Natural killer cell (primary cell): ENCODE data around the gene KRTAP20-4. TPM values are rescaled to one million over a fixed set of nuclear protein-coding genes. Genes with fewer than 3 reads are reported as not detected.

Experiments
- ATAC-seq, 3 donors: fragments of 150-1000 bp in 2 of 3; fragments of 200-7000 bp in 1 of 3; cut with Tn5 transposase; 1 replicate in 1 of 3; 2 replicates in 2 of 3; pipeline ENCODE4 v1.10.0; 2021; ENCODE audit warnings: mild to moderate bottlenecking in 2 of 3, moderate library complexity in 2 of 3
- DNase-seq, 2 donors: peaks; one replicate each; pipeline versions ENCODE4 v3.0.0 to v3.0.0-alpha.2; 2013 to 2021; ENCODE audit warnings: mixed read lengths in 1 of 2
- H3K27ac ChIP-seq: one replicate; pipeline ENCODE4 v1.5.1; 2013; ENCODE audit warnings: mild to moderate bottlenecking, low read length
- H3K27me3 ChIP-seq: one replicate; pipeline ENCODE4 v1.6.1; 2013; ENCODE audit warnings: low read length; ENCODE audit not compliant: control insufficient read depth, insufficient read depth
- H3K36me3 ChIP-seq: one replicate; pipeline ENCODE4 v1.6.1; 2013; ENCODE audit warnings: low read length; ENCODE audit not compliant: control insufficient read depth, insufficient read depth
- H3K4me1 ChIP-seq: one replicate; pipeline ENCODE4 v1.6.1; 2013; ENCODE audit warnings: low read length; ENCODE audit not compliant: control insufficient read depth, insufficient read depth
- H3K4me3 ChIP-seq: one replicate; pipeline ENCODE4 v1.5.1; 2013; ENCODE audit warnings: low read length
- H3K9me3 ChIP-seq: one replicate; pipeline ENCODE4 v1.6.1; 2013; ENCODE audit warnings: low read length; ENCODE audit not compliant: control insufficient read depth, insufficient read depth
- H3K27ac Mint-ChIP-seq, 2 donors: one replicate each; pipeline ENCODE4 v1.8.0; 2022; ENCODE audit warnings: mild to moderate bottlenecking in 2 of 2, mixed read lengths in 2 of 2, moderate library complexity in 1 of 2
- H3K27me3 Mint-ChIP-seq, 2 donors: one replicate each; pipeline ENCODE4 v1.8.0; 2022; ENCODE audit warnings: low read depth in 2 of 2, mixed read lengths in 2 of 2
- H3K36me3 Mint-ChIP-seq: one replicate; pipeline ENCODE4 v1.8.0; 2022; ENCODE audit warnings: mixed read lengths
- H3K4me1 Mint-ChIP-seq, 2 donors: one replicate each; pipeline ENCODE4 v1.8.0; 2022; ENCODE audit warnings: mixed read lengths in 2 of 2
- H3K4me3 Mint-ChIP-seq: one replicate; pipeline ENCODE4 v1.8.0; 2022; ENCODE audit warnings: mild to moderate bottlenecking, moderate library complexity, mixed read lengths
- H3K9me3 Mint-ChIP-seq, 2 donors: one replicate each; pipeline ENCODE4 v1.8.0; 2022; ENCODE audit warnings: mixed read lengths in 2 of 2
- WGBS: methylation state at CpG from one replicate; pipeline ENCODE4 v1.1.7; 2013; ENCODE audit warnings: missing lambda C conversion rate; ENCODE audit not compliant: insufficient coverage; 5-methylcytosine and 5-hydroxymethylcytosine counted together
- intact Hi-C: fragments of 100-400 bp; cut with micrococcal nuclease; formaldehyde crosslinking; loops from one replicate; pipeline ENCODE4 v1.14.2; 2022
- total RNA-seq, 4 donors: library from RNA; stranded (reverse); fragments of 120-200 nt in 1 of 4; gene quantifications; one replicate each; pipeline versions ENCODE4 v1.2.3 to v1.2.4, GENCODE V29; 2013 to 2022
- TF ChIP-seq, protein P1 (sequence below): fragments of 200-600 bp; IDR thresholded peaks from one replicate; pipeline ENCODE4 v1.8.0; 2022; ENCODE audit warnings: antibody characterized with exemption

KRTAP20-4 gene
- total RNA-seq, 3 donors from 2014 or later (not counting 1 experiment from before 2014, with no cell fraction given) = not detected

GRCh38 chr21:30625449-30626165 is 5.2 kb downstream of the KRTAP20-4 start:
- DNase-seq (no peak), ATAC-seq (no peak)
- Histone ChIP-seq H3K4me3 (no peak overlapping the region), H3K4me1 (no peaks in the 10 kb centered on the region), H3K36me3 (no peaks in the 10 kb centered on the region), H3K27me3 (no peaks in the 10 kb centered on the region), H3K9me3 (peaks cover 16% of the 10 kb centered on the region), H3K27ac (no peak overlapping the region)
- Mint-ChIP-seq H3K27me3 (no peaks in the 10 kb centered on the region), H3K9me3 (peaks cover 3 to 10% of the 10 kb centered on the region in 2 donors), H3K36me3 (peaks cover 9% of the 10 kb centered on the region), H3K27ac (no peak overlapping the region), H3K4me1 (no peaks in the 10 kb centered on the region), H3K4me3 (no peak overlapping the region)
- WGBS = 81% methylated on average over 4 of the region's 4 CpGs
- intact Hi-C loops = no loop called here
- TF ChIP-seq, protein P1, sequence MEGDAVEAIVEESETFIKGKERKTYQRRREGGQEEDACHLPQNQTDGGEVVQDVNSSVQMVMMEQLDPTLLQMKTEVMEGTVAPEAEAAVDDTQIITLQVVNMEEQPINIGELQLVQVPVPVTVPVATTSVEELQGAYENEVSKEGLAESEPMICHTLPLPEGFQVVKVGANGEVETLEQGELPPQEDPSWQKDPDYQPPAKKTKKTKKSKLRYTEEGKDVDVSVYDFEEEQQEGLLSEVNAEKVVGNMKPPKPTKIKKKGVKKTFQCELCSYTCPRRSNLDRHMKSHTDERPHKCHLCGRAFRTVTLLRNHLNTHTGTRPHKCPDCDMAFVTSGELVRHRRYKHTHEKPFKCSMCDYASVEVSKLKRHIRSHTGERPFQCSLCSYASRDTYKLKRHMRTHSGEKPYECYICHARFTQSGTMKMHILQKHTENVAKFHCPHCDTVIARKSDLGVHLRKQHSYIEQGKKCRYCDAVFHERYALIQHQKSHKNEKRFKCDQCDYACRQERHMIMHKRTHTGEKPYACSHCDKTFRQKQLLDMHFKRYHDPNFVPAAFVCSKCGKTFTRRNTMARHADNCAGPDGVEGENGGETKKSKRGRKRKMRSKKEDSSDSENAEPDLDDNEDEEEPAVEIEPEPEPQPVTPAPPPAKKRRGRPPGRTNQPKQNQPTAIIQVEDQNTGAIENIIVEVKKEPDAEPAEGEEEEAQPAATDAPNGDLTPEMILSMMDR = no peak

DNA sequence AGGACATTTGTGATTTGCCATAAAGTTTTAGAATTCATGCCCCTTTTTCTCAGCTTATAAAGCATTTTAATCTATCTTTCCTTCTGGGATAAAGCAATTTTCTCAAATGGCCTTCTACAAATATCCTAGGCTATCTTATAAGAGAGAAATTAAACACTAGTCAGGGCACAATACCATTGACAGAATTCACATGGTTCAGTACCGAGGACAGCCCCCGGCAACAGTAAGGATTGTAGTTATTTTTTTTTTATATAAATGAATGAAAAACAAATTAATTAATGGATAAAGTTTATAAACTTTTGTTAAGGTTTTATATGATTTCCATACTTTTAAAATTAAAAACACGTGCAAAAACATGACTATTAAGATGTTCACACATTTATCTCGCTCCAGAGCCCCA is 7.7 kb downstream of the KRTAP20-4 start:
- Histone ChIP-seq H3K4me1 (no peaks in the 10 kb centered on the region), H3K9me3 (peaks cover 16% of the 10 kb centered on the region), H3K27ac (no peak overlapping the region), H3K27me3 (no peaks in the 10 kb centered on the region), H3K36me3 (no peaks in the 10 kb centered on the region), H3K4me3 (no peak overlapping the region)
- Mint-ChIP-seq H3K27ac (no peak overlapping the region), H3K4me3 (no peak overlapping the region), H3K27me3 (no peaks in the 10 kb centered on the region), H3K9me3 (peaks cover 10 to 13% of the 10 kb centered on the region in 2 donors), H3K36me3 (peaks cover 9% of the 10 kb centered on the region), H3K4me1 (no peaks in the 10 kb centered on the region)
- 71% methylated on average over 1 of the region's 4 CpGs for WGBS
- no peak for ATAC-seq
- TF ChIP-seq, protein P1 = no peak
- intact Hi-C loops = no loop called here
- no peak for DNase-seq

DNA sequence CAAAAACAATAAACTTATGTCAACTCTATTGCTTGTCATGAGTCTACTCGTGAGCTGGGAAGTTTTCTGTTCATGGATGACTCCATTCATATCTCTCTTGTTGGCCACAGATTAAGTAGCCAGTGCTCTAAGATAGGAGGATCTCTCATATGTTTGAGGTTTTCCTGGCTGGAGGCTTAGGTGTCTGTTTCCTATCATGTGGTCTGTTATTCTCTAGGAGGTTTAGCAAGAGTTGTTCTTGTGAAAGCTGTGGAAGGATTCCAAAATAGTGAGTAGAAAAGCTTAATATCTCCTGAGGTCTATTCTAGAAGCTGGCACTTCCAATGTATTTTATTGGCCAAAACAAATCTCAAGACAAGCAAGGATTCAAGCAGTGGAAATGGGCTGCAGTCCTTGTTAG is 8.8 kb downstream of the KRTAP20-4 start:
- H3K4me3 Mint-ChIP-seq = no peak overlapping the region
- WGBS = 88% methylated on average over 1 of the region's 1 CpG
- TF ChIP-seq, protein P1 = no peak

GRCh38 chr21:30634906-30635305 is 14.5 kb downstream of the KRTAP20-4 start, which contains the start of gene KRTAP20-2:
Gene KRTAP20-2 (plus strand): TSS chr21:30635206. CDS start chr21:30635264, 58 bp downstream.
- no peak within 1 kb of the TSS for H3K4me3 ChIP-seq
- Mint-ChIP-seq H3K4me3 (no peak within 1 kb of the TSS), H3K27ac (no peak within 1 kb of the TSS), H3K4me1 (no peaks in the 10 kb centered on the region), H3K27me3 (no peaks in the 10 kb centered on the region), H3K36me3 (no peaks in the 10 kb centered on the region), H3K9me3 (peaks cover 13 to 17% of the 10 kb centered on the region in 2 donors)
- H3K9me3 ChIP-seq = no peaks in the 10 kb centered on the region
- DNase-seq (no peak), ATAC-seq (no peak)
- H3K36me3 ChIP-seq = no peaks in the 10 kb centered on the region
- H3K27me3 ChIP-seq = no peaks in the 10 kb centered on the region
- H3K27ac ChIP-seq = no peak within 1 kb of the TSS
- intact Hi-C loops = no loop called here
- TF ChIP-seq, protein P1 = no peak
- no peaks in the 10 kb centered on the region for H3K4me1 ChIP-seq
- WGBS = 100% methylated on average over 1 of the region's 1 CpG

More for the DNA sequence above, 8.8 kb downstream of the KRTAP20-4 start:
- no peaks in the 10 kb centered on the region for H3K36me3 ChIP-seq
- intact Hi-C loops = no loop called here
- peaks cover 10% of the 10 kb centered on the region for H3K9me3 ChIP-seq
- DNase-seq (no peak), ATAC-seq (no peak)
- no peaks in the 10 kb centered on the region for H3K4me1 Mint-ChIP-seq
- H3K36me3 Mint-ChIP-seq = peaks cover 9% of the 10 kb centered on the region
- no peaks in the 10 kb centered on the region for H3K27me3 ChIP-seq
- no peak overlapping the region for H3K27ac ChIP-seq
- H3K4me1 ChIP-seq = no peaks in the 10 kb centered on the region
- H3K9me3 Mint-ChIP-seq = peaks cover 10 to 13% of the 10 kb centered on the region in 2 donors
- no peak overlapping the region for H3K27ac Mint-ChIP-seq
- H3K27me3 Mint-ChIP-seq = no peaks in the 10 kb centered on the region
- H3K4me3 ChIP-seq = no peak overlapping the region
